HG03095 (cell line): ENCODE data around the gene CNRIP1.
A peak's percentile ranks its signal among the peaks of the same experiment; 100 is the strongest.
"Not testable (repeated sequence)": the region's sequence is repeated elsewhere in the genome, so short reads cannot be mapped to it uniquely, and the experiment has no call there.

Experiments
- ATAC-seq: cut with Tn5 transposase; IDR thresholded peaks from one replicate; pipeline ENCODE4 v1.9.1; 2021; ENCODE audit warnings: moderate library complexity; ENCODE audit not compliant: unreplicated experiment

CNRIP1 gene

GRCh38 chr2:68341062-68341329 lies 21.2 kb upstream of the CNRIP1 start:
- ATAC-seq, result no peak

GRCh38 chr2:68340226-68341061 lies 20.7 kb upstream of the CNRIP1 start:
- no peak for ATAC-seq

DNA sequence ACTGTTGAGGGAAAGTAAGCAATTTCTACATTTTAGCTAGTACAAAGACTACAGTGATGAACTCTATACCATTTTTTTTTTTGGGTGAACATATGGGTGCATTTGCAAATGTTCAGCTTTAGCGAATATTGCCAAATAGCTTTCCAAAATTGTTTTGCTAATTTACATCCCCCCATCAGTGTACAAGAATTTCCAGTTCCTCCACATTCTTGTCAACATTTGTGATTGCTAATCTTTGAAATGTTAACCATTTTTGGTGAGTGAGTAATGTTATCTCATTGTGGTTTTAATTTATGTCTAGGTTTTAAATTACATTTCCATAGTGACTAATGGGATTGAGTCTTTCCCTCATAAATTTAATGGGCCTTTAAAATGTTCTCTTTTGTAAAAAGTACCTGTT lies 16.4 kb upstream of the CNRIP1 start:
- no peak for ATAC-seq

DNA sequence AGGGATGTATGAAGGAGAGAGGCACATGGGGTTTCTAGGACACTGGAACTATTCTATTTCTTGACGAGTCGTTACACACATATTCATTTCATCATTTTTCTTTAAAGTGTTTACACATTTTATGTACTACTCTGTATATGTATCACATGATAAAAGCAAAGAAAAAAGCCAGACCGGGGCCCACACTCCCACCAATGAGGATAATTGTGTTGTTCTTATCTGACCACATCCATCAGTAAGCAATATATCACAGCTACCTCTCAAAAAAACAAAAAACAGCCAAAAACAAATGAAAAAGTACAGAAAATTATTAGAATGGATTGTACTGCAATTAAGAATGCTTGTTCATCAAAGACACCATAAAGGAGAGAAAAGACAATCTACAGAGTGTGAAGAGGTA lies 14.2 kb upstream of the CNRIP1 start:
- no peak for ATAC-seq

GRCh38 chr2:68333009-68333408 lies 13.3 kb upstream of the CNRIP1 start:
- no peak for ATAC-seq

GRCh38 chr2:68330691-68331090 lies 10.9 kb upstream of the CNRIP1 start:
- no peak for ATAC-seq

GRCh38 chr2:68328901-68329300 lies 9.2 kb upstream of the CNRIP1 start:
- ATAC-seq, result no peak

DNA sequence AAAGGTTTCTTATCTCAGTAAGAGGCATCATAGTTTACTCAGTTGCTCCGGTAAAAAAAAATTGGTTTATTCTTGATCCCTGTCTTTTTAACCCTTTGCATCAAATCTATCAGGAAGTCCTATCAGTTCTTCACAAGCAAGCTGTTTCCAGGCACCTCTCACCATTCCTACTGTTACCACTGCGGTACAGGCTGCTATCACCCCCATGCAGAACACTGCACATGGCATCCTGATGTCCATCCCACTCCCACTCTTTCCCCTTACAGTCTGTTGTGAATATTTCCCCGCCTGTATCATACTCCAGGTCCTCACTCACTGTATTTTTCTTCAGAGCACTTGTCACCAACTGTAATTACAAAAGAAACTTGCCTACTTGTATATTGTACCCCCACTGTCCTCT lies 5.3 kb upstream of the CNRIP1 start:
- ATAC-seq, result no peak

DNA sequence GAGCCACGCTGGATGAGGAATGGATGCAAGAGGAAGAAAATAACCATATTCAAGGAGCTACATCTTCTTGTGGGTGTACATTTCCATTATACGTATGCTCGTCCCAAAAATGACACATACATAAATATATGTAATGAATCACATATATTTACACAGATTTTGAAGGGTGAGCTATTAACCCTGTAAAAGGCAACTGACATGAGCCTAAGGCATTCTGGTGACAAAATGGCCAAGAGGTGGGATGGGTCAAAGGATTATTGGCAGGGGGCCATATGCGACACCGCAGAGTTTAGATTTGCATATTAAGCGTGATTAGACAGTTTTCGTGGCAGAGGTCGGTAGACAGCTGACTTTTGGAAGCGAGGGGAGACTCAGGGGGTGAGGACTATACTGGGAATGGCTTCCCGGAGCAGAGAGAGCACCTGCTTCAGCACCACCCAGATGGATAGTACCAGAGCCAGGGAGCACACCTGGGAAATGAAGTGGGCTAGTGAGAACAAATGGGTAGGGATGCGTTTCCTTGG lies 431 bp upstream of the CNRIP1 start:
- no peak for ATAC-seq

- ATAC-seq, result no peak
Measured at GRCh38 chr2:68318914-68319397, 793 bp downstream of the CNRIP1 start.

- ATAC-seq, result no peak
Measured at GRCh38 chr2:68317971-68318913, 1.5 kb downstream of the CNRIP1 start.

GRCh38 chr2:68316111-68316510 lies 3.6 kb downstream of the CNRIP1 start:
- no peak for ATAC-seq

GRCh38 chr2:68311033-68311432 lies 8.7 kb downstream of the CNRIP1 start:
- ATAC-seq, result no peak

- ATAC-seq, result no peak
Measured at GRCh38 chr2:68309426-68309825, 10.3 kb downstream of the CNRIP1 start.

GRCh38 chr2:68303902-68304272 lies 15.9 kb downstream of the CNRIP1 start:
- ATAC-seq, result not testable (repeated sequence)

- ATAC-seq, result no peak
Measured at GRCh38 chr2:68303033-68303901, 16.5 kb downstream of the CNRIP1 start.

DNA sequence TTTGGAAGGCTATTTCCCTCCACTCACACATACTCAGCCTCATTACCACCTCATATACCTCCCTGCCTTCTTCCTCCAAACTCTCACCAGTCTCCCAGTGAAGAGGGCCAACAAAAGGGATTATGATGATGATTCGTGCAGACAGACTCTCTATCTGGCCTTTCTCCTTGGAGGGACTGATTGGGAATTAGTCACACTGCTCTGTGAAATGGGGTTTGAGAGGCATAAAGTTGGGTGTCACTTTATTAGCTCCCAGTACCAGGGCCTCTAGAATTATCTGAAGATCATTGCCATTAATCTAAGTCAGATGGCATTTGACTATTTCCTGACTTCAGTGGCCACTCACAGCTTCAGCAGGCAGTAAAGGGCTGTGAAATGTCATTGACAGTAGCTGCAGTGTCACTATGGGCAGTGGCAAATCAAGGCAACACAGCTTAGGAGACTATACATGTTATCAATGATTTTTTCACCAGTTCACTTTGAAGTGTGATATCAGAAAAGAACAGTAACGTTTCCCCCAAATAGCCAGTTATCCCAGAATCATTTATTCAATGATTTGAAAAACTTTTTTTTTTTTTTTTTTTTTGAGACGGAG lies 17.4 kb downstream of the CNRIP1 start:
- ATAC-seq, result no peak

GRCh38 chr2:68295516-68295915 lies 24.2 kb downstream of the CNRIP1 start:
- ATAC-seq, result peak; percentile 80

DNA sequence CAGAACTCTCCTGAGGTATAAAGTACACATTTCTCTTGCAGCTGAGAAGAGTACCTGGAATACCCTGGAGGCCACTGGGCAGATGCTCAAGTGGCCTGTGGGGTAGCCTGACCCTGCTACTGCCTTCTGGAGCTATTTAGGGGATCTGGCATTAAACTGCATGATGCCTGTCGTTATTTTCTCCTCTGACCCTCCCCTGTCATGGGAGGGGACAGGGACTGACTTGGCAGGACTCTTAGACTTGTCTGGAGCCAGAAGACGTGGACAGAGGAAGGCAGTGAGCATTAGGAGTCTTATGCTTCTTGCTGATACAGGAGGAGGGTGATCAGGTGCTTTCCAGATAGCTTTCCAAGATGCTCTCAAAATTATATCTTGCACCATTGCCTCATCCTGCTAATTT lies 24.8 kb downstream of the CNRIP1 start:
- ATAC-seq, result no peak

DNA sequence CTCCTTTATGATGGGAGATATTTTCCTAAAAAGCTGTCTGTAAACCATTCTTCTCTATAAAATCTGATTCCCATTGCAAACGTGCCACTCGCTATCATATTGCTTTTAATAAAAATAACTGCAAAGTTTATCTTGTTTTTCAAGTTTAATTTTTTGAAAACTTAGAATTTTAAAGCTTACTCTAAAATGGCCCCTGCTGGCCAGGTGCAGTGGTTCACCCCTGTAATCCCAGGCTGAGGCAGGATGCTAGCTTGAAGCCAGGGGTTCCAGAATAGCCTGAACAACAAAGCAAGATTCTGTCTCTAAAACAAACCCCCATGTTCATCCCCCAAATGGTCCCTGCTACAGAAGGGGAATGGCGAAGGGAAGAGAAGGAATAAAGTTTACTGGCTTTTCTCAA lies 25.6 kb downstream of the CNRIP1 start:
- ATAC-seq, result no peak
